Stimulated activated CD8-positive, alpha-beta memory T cell treated with anti-CD3 and anti-CD28 coated beads, Interleukin-7, amount 100 ng/mL, for 48 hours (primary cell): ENCODE measurements around the gene CIB4.

Source experiments
- DNase-seq, 2 donors: peaks; one replicate each; pipeline ENCODE4 v3.0.0-alpha.2; 2020; ENCODE audit warnings: low read depth in 1 of 2; ENCODE audit errors: extremely low read depth in 1 of 2

Gene CIB4

DNA sequence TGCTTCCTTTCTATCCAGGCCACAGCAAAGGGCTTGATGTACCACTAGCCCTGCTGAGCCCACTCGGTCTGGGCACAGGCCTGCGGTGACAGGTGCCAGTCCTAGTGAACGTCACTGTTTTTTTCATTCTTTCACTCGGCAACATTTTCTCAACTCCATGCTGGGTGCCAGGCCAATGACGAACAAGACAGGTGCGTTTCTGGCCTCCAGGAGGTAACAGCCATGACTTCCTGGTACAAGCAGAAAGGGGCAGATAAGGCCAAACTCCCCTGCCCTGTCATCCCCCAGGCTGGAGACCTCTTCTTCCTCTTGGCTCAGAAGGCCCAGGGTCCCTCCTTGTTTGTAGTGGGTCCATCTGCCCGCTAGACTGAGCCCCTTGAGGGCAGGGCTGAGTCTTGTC is 107.5 kb downstream of the CIB4 start:
- no peak for DNase-seq

DNA sequence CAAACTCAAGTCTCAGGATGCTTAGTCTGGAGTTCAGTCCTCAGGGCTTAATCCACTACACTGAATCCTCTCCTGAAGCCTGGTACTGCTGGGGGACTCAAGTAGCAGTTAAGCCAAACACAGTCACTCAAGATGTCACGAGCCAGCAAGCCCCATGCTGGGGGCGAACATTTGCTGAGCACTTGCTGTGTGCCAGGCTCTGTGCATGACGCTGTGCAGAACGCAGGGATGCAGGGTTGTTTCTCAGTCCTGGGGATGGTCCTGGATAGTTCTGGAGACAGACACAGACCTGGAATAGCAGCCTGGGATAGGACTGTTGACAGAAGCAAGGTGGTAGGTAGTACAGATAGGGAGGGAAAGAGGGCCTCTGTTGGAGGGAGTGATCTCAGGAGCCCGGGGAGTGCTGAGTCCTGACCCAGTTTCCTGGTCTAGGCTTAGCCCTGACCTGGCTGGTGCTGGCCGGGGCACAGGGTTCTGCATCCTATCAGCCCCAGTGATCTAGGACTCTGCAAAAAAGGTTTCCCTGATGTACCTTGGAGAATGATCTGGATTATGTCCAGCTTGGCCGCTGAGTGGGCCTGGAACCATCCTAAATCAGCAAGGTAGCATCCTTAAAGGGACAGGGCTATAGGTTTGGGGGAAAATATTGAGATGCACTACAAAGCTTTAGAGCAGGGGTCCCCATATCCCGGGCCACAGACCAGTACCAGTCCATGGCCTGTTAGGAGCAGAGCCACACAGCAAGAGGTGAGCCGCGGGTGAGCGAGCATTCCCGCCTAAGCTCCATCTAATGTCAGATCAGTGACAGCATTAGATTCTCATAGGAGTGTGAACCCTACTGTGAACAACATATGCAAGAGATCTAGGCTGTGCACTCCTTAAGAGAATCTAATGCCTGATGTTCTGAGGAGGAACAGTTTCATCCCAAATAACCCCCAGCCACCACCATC is 108.6 kb downstream of the CIB4 start:
- DNase-seq: no peak
